ENCODE measurements around the gene AZU1. TPM values are rescaled to one million over a fixed set of nuclear protein-coding genes. Genes with fewer than 3 reads are reported as not detected.

AZU1 gene
- total RNA-seq, 4 donors from 2014 or later = 0.37 to 0.76 TPM; not detected in 2

DNA sequence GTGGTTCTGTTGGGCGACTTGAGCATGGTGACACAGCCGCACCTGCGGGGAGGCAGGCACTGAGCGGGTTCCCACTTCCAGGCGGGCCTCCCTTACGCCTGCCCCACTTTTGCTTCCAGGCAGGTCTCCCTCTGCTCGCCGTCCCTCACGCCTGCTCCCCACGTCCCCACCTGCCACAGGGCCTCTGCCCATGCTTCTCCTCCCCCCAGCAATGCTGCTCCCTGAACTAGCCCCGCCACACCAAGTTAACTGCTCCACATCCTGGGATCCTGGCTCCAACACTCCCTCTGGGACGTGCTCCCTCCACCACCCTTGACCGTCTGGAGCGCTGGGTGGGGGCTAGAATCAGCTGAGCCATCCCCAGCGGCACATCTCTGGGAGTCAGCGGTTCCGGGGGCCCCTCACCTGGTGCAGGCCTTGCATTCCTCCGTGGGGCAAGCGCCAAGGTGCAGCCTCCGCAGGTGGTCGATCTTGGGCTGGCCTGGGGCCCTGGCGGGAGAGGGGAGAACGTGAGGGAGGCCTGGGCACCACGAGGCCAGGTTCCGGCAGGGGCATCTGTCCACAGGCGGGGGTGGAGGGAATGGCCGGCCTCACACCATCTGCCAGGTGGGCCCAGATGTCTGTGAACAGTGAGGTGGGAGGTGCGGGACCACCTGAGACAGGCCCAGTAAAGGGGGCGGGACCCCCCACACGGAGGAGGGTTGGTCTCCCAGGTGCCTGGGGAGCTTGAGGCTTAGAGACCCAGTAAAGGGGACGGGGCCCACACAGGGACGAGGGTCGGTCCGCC lies 41.0 kb downstream of the AZU1 start:
- no peak for DNase-seq (ENCODE audit: low spot score in 2 of 2)
- intact Hi-C loops (cut with DNase I; ENCODE audit: low total_unique reads) = no loop called here
- H3K4me3 ChIP-seq (ENCODE audit: low read depth, poor library complexity, severe bottlenecking) = no peak overlapping the region
- WGBS, 2 donors = 83 to 84% methylated on average over 19 to 34 of the region's 34 CpGs
- TF ChIP-seq, protein P1, sequence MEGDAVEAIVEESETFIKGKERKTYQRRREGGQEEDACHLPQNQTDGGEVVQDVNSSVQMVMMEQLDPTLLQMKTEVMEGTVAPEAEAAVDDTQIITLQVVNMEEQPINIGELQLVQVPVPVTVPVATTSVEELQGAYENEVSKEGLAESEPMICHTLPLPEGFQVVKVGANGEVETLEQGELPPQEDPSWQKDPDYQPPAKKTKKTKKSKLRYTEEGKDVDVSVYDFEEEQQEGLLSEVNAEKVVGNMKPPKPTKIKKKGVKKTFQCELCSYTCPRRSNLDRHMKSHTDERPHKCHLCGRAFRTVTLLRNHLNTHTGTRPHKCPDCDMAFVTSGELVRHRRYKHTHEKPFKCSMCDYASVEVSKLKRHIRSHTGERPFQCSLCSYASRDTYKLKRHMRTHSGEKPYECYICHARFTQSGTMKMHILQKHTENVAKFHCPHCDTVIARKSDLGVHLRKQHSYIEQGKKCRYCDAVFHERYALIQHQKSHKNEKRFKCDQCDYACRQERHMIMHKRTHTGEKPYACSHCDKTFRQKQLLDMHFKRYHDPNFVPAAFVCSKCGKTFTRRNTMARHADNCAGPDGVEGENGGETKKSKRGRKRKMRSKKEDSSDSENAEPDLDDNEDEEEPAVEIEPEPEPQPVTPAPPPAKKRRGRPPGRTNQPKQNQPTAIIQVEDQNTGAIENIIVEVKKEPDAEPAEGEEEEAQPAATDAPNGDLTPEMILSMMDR (IDR thresholded peaks at IDR 0.05) = no peak
- no peak for TF ChIP-seq POLR2A (IDR thresholded peaks at IDR 0.05)

DNA sequence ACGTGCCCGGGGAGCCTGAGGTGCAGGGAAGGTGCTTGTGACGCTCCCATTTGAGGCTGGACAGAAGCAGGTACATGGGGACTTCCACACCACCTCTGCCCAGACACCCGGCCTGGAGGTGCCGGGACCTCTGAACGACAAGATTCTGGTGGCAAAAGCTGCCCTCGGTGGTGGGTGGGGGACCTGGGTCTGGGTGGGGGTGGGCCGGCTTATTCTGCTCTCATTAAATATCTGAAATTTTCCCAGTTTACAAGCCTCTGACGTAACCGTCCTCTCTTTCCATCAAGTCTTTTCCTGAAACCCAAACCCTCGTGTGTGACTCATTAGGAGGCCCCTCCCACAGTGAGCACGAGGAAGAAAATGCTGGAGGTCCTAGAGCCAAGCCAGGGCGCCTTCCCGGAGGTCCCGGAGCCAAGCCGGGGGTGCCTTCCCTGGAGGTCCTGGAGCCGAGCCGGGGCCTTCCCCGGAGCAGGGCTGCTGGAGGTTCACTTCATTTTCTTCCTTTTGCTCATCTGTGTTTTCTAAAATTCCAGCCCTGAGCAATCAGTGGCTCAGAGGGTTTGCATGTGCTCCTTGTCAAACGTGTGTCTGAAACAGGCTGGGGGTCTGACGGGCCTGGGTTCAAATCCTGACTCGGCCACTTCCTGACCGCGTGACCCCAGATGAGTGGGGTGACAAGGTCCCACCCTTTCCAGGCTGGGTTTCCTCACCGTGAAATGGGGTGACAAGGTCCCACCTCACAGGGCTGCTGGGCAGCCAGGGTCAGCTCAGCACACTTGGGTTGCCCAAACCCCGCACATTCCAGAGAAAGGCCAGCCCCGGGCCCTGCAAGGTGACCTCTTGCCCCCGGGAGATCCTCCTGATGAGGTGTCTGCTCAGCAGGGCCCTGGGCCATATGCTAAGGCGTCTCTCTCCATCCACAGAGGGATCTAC lies 41.9 kb downstream of the AZU1 start:
- TF ChIP-seq, protein P1 (IDR thresholded peaks at IDR 0.05) = no peak
- no peak for TF ChIP-seq POLR2A (IDR thresholded peaks at IDR 0.05)
- intact Hi-C loops (cut with DNase I; ENCODE audit: low total_unique reads) = no loop called here
- H3K4me3 ChIP-seq (ENCODE audit: low read depth, poor library complexity, severe bottlenecking) = no peak overlapping the region
- DNase-seq (ENCODE audit: low spot score in 2 of 2) = peak; percentile 75 to 95
- 43 to 47% methylated on average over 29 of the region's 29 CpGs for WGBS, 2 donors

DNA sequence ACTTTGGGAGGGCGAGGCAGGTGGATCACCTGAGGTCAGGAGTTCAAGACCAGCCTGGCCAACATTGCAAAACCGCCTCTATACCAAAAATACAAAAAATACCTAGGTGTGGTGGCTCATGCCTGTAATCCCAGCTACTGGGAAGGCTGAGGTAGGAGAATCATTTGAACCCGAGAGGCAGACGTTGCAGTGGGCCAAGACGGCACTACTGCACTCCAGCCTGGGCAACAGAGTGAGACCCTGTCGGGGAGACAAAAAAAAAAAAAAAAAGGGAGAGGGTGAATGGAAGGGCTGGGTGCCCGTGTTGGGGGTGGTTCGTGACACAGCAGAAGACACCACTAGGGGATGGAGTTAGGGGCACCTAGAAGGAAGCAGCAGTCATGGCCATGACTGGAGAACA lies 42.7 kb downstream of the AZU1 start:
- intact Hi-C loops (cut with DNase I; ENCODE audit: low total_unique reads) = no loop called here
- TF ChIP-seq, protein P1 (IDR thresholded peaks at IDR 0.05) = no peak
- no peak for TF ChIP-seq POLR2A (IDR thresholded peaks at IDR 0.05)
- 88 to 91% methylated on average over 8 of the region's 8 CpGs for WGBS, 2 donors
- no peak for DNase-seq (ENCODE audit: low spot score in 2 of 2)
- no peak overlapping the region for H3K4me3 ChIP-seq (ENCODE audit: low read depth, poor library complexity, severe bottlenecking)

DNA sequence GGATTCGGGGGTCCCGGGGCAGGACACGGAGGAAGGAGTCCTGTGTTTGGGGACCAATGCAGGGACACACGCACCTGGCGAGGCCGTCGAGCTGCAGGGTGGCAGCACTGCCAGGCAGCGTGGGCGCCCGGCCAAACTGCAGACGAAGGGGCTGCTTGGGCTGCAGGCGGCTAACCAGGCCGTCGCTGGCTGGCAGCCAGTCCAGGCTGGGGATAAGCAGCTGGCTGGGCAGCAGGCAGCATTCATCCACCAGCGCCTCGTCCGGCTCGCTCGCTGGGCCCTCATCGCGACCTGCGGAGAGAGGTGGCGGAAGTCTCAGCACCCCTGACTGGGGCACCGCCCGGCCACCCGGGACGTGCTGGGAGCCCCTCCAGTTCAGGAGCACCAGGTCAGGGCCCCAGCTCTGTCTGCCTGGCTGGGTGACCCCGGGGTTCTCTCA lies 43.3 kb downstream of the AZU1 start:
- no peak overlapping the region for H3K4me3 ChIP-seq (ENCODE audit: low read depth, poor library complexity, severe bottlenecking)
- no peak for TF ChIP-seq POLR2A (IDR thresholded peaks at IDR 0.05)
- TF ChIP-seq, protein P1 (IDR thresholded peaks at IDR 0.05) = no peak
- DNase-seq (ENCODE audit: low spot score in 2 of 2) = no peak
- WGBS, 2 donors = 79 to 89% methylated on average over 12 to 18 of the region's 28 CpGs
- intact Hi-C loops (cut with DNase I; ENCODE audit: low total_unique reads) = no loop called here

DNA sequence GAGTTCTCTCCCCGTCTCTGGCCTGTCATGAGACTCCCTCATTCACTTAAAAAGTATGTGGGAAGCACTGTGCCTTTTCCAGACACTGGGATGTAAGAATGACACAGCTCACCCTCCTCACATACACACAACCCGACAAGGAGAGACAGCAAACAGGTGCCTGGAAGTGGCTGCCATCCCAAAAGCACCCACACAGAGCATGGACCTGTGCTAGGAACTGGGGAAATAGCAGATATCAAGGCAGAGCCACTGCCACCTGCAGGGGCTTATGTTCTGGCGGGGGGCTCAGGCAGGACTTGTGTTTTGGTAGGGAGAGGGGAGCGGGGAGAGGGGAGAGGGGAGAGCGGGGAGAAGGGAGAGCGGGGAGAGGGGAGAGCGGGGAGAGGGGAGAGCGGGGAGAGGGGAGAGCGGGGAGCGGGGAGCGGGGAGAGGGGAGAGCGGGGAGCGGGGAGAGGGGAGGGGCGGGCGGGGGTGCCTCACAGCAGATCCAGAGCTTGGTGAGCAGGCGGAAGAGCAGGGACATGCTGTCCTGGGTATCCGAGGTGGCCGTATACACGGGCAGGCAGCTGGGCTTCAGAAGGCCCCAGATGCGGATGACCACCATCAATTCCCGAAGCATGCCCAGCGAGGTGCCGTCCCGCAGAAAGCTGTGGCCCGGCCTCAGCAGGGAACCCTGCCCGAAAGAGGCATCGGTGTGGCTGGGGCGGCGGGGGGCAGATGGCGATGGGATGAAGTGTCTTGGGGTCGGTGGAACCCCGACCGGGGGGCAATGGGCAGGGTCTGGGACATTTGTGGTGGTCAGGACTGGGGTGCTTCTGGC lies 44.0 kb downstream of the AZU1 start:
- no peak for DNase-seq (ENCODE audit: low spot score in 2 of 2)
- H3K4me3 ChIP-seq (ENCODE audit: low read depth, poor library complexity, severe bottlenecking) = no peak overlapping the region
- no peak for TF ChIP-seq POLR2A (IDR thresholded peaks at IDR 0.05)
- TF ChIP-seq, protein P1 (IDR thresholded peaks at IDR 0.05) = no peak
- intact Hi-C loops (cut with DNase I; ENCODE audit: low total_unique reads) = no loop called here
- WGBS, 2 donors = 85 to 90% methylated on average over 22 to 23 of the region's 33 CpGs

Data from lower leg skin (tissue), 4 donors.